GM13976 (cell line): ENCODE data around the gene FBXO15.

ENCODE experiments used
- DNase-seq: peaks from one replicate; pipeline ENCODE4 v3.0.0; 2012; ENCODE audit warnings: low spot score
- CTCF ChIP-seq: IDR thresholded peaks from 2 replicates; pipeline ENCODE4 v1.5.1; 2012; ENCODE audit warnings: borderline replicate concordance, mild to moderate bottlenecking; ENCODE audit not compliant: insufficient read depth; ENCODE audit errors: extremely low read depth, missing control alignments, control extremely low read depth
- in situ Hi-C: fragments of 300-500 bp; cut with MboI; formaldehyde crosslinking; loops from one replicate; pipeline ENCODE4 v1.12.0; 2022; ENCODE audit warnings: low sequenced_read_pairs, mixed read lengths, inconsistent platforms; ENCODE audit not compliant: unreplicated experiment

FBXO15 gene

GRCh38 chr18:74155276-74155675 lies 7.6 kb upstream of the FBXO15 start:
- no peak for TF ChIP-seq CTCF

GRCh38 chr18:74154716-74155115 lies 7.1 kb upstream of the FBXO15 start:
- in situ Hi-C loops, result no loop called here
- no peak for TF ChIP-seq CTCF
- DNase-seq, result no peak

More at GRCh38 chr18:74155276-74155675, 7.6 kb upstream of the FBXO15 start:
- in situ Hi-C loops, result no loop called here
- DNase-seq, result no peak

DNA sequence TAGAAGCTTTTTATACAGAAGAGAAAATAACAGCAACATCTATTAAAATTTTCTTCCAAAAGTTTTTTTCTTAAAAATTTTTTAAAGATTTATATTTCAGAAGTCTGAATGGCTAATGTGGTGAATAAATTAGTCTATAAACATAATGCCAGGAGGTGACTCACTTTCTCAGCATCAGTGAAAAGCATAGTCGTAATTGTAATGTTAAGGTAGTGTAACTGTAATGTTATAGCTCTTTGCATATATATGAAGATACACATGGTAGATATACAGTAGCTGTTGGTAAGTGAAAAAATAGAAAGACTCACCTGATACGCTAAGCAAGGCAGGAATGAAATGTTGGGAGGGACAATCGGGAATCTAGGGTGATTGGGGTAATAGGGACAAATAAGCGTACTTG lies 6.2 kb upstream of the FBXO15 start:
- in situ Hi-C loops, result no loop called here
- DNase-seq, result no peak
- TF ChIP-seq CTCF, result no peak

GRCh38 chr18:74153377-74153776 lies 5.7 kb upstream of the FBXO15 start:
- in situ Hi-C loops, result no loop called here
- DNase-seq, result no peak
- no peak for TF ChIP-seq CTCF

DNA sequence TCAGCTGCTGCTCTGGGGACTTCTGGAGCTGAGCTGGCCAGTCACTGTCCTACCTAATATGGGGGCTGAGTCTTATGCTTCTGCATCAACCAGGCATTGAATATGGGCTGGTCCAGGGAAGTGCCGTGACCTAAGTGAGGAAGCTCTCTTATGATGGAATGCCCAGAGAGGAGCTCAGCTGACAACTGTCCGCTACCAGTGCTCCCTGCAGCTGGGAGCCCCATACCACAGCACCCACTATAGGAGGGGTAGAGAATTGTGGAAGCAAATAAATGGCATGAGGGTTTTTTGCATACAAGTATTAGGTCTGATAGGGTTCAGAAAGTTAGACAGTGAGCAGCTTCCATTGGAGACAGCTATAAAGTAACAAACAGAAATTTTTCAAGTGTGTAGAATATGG lies 5.2 kb upstream of the FBXO15 start:
- TF ChIP-seq CTCF, result no peak
- no peak for DNase-seq
- in situ Hi-C loops, result no loop called here

DNA sequence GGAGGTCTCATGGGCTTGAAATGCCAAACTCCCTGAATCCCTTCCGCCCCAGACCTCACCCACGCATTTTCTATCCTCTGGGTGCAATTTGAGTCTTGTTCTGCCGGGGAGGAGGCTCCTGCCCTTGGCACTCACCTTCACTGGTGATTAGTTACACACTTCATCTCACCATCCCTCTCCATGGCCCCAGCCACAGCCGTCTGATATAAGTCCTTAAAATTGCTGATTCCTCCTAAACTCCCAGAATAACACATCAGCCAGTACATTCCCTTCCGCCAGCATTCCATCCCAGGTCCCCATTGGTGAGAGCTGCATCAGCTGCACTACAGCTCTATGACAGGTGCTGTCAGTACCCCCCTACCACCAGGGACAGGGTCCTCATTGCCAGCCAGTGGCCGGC lies 4.6 kb upstream of the FBXO15 start:
- DNase-seq, result no peak
- in situ Hi-C loops, result no loop called here
- TF ChIP-seq CTCF, result no peak

GRCh38 chr18:74149878-74150277 lies 2.2 kb upstream of the FBXO15 start:
- in situ Hi-C loops, result no loop called here
- no peak for TF ChIP-seq CTCF
- DNase-seq, result no peak
